Activated T-cell treated with anti-CD3 and anti-CD28 coated beads for 4 hours (primary cell): ENCODE data around the gene FGD4.

Experiments
- DNase-seq: peaks from one replicate; pipeline ENCODE4 v3.0.0-alpha.2; 2020

The FGD4 gene

DNA sequence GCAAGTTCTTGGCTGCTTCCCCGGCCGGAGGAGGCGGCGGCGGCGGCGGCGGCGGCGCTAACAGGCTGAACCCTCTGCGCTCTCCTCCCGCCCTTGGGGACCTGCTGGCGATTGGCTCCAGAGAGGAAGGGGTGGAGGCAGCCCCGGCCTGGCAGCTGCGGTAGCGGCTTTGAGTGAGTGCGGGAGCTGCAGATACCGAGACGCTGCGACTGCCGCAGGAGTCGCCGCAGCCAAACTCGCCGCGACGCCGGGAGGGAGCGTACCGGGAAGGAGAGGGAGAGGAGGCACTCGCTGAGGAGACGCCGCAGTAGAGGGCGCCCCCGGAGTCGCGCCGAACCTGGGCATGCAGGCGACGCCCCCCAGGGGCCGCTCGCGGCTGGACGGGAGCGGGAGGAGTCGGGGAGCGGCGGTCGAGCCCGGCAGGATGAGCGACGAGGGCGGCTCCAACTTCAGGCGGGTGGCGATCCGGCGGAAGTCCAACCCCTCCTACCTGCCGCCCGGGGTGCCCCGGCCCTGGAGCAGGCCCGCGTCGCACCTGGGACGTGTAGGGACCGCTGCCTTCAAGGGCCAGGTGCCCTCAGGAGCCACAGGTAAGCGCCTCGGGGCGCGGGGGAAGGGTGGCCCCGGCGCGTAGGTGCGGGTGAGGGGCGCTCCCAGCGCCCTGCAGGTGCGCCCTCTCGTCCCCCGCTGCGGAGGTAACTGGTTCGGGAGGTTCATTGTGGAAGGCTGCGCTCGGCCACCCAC is at the start of gene FGD4:
TSS of gene FGD4 (plus strand) at position 189 of the 744 bp plus-strand sequence.
- DNase-seq: no peak

DNA sequence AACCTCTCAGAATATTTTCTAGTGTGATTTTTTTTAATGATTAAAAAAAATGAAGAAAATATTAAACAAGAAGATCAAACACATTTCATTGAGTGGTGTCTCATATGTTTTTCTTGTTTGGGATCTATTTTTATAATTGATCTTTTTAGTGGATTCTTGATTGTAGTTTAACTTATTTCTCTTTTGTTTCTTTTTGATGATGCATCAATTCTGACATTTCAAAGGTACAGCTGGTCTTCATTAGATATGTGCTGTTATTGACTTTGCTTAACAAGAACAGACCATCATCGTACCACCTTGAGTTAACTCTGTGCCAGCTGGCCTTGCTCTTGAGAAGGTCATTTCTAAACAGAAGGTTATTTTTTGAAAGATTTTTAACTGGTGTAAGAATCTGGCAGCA is 45.8 kb upstream of the FGD4 start:
- DNase-seq: no peak

DNA sequence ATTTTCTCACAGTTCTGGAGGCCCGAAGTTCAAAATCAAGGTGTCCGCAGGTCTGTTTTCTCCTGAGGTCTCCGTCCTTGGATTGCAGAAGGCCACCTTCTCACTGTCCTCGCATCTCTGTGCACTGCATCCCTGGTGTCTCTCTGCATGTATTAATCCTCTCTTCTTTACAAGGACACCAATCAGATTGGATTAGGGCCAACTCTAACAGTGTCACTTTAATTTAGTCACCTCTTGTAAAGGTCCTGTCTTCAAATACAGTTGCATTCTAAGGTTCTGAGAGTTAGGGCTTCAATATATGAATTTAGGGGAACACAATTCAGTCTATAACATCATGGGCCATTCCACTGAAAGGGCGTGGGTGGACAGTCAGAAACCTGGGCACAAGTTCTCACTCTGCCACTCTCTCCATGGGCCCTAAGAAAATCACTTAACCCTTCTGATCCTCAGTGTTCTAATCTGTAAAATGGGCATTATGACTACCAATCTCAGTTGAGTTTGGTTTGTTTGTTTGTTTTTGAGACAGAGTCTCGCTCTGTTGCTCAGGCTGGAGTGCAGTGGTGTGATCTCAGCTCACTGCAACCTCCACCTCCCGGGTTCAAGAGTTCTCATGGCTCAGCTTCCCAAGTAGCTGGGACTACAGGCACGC is 41.6 kb upstream of the FGD4 start:
- DNase-seq: no peak

DNA sequence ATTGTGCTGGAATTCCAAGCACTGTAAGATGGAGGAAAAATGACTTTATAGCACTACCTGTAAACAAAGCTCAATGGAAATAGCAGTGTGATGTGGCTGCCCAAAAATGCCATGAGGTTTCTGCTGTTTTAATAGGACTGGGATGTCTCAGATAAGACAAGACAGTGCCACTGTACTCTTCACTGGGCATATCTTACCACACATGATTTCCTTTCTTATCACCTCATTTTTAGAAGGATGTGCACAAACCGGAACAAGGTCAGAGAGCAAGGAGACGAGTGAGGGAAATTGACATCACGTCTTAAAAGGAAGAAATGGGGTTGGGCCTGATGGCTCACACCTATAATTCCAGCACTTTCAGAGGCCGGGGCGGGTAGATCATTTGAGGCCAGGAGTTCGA is 38.4 kb upstream of the FGD4 start:
- DNase-seq: no peak

DNA sequence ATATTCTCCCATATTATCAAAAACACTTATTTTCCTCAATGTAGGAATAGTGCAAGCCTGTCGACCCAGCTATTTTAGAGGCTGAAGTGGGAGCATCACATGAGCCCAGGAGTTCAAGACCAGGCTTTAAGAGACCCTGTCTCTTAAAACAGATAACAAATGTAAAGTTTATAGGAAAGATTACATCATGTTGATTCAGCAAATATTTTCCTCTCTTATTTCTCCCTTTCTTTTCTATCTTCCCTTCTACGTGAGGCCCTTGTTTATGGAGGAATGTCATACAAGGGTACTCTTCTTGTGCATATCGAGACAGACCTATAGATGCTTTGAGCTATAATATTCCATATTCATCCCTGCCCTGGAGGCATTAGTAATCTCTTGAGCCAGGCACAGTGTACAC is 36.5 kb upstream of the FGD4 start:
- no peak for DNase-seq

DNA sequence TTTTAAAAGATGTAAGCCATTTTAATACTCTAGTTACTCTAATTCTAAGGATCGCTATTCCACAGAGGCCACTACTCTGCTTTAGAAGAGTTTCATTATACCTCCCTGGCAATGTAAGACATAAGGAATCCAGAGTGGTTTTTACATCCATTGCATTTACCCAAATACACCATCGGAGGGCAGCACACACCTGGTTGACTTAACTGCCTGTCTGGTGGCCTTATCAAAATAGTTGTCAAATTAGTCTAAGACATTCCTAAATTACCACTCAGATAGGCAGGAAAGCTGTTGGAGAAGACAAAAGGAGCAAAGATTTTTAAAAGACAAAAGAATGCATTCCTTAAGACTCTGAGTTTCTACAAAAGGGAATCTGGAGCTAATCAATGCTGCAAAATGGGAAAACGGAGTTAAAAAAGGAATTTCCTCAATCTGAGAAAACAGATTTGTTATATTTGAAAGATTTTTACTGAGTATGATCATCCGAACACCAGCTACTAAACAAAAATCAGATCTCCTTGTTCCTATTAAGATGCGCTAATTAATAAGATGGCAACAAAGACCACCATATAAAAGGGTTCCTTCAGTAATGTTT is 33.8 kb upstream of the FGD4 start:
- DNase-seq: peak; percentile 8

DNA sequence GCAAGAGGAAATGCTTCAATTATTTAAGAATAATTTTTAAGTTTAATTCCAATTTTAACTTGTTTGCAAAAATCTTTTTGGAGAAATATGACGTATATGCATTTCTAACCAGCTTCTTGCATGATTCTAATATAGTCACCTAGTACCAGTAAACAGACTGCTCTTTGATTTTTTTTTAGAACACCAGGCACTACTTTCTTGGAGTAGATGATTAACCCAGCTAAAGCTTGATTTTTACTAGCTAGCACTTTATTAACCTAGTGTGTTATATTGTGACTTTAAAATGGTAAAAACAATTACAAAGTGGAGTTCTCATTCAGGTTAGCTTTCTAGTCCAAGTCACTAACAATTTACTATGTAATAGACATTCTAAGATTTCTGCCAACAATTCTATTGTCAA is 32.6 kb upstream of the FGD4 start:
- DNase-seq: no peak

DNA sequence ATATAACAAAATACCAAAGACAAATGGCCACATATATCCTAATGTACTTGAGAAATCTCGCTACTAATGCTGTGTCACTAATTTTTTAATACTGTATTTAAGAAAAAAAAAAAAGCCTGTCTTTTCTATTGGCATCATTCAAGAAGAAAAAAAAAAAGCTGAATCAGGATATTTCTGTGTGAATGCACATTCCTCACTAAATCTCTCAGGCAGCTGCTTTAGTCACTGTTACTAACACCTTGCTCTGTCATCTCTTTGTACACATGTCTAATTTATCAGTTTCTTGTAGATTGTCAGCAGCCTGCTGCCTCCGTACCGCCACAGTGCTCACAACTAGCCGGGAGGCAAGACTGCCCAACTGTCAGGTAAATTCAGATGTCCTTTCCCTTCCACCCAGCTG is 32.0 kb upstream of the FGD4 start:
- DNase-seq: no peak

DNA sequence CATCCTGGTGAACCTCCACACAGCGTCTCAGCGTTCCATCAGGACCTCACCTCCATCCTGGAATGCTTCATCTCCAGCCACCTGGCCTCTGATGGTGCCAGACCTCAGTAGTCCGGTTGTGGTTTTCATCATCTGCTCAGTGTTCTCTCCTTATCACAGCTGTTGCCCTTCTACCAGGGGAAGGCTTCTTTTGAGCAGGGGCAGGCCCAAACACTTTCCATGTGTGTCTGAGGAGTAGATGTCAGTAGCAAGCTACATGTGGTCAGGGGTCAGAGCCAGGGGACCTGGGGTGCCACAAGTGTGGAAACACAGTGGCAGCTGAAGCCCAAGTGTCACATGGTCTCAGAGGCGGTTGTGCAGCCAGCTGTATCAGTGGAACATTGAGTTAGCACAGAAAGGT is 30.2 kb upstream of the FGD4 start:
- no peak for DNase-seq

DNA sequence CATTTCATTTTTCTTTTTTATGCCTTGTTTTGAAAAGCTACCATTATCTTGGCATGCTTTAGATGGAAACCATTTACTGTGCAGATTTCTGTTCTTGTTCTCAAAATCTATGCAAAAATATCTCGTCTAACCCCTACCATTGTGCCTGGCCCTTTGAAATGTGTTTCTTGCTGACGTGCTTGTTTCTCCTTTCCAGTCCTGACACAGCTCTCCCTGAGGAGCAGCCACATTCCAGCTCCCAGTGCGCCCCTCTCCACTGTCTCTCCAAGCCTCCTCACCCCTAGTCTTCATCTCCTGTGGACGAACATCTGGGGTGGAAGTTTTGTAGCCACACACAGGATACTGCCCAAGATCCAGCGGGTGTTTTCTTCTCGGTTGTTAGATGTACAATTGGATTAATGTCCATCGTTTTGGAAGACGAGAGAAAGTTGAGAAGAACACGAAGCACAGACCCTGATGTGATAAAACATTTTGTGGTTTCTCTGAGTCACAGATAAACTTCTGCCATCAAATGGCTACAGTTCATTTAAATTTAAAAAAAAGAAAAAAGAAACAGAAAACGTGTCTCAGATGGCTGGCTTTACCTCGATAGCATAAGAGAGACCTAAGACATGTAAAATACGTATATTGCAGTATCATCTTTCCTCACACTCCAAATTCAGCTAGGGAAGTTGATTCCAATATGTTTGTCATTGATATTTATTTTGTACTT is 21.9 kb upstream of the FGD4 start:
- no peak for DNase-seq

DNA sequence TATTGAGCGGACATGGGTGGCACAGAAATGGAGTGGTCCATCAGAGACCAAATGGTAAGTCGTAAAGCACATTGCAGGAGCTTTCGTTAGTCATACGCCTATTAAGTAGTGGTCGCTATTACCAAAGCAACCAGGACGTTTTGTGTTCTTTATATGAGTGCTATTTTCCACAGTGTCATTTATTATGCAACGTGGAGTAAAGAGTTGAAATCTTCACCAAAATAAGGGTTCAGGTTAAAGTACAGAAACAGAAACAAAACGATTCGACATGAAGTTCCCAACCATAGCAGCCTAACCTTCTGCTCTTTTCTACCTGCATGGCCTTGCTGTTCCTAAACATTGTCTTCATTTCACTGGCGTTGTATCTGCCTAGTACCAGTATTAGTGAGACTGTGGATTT is 20.1 kb upstream of the FGD4 start:
- DNase-seq: no peak

DNA sequence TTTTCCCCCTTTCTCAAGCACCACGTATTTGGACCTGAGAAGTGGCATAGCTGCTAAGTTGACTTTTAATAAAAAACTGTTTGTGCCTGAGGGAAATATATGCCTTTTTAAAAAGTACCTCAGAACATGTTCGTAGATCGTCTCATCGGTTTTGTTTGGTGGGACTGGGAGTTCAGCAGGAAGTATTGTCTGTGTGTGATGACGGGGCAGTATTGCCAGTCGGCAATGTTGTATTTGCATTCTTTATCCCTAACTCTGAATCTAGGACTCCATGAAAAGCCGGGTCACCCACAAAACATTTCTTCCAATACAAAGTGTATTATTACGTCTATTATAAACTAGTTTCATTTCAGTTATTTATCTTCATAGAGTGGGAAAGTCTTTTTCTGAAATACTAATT is 19.7 kb upstream of the FGD4 start:
- DNase-seq: no peak

DNA sequence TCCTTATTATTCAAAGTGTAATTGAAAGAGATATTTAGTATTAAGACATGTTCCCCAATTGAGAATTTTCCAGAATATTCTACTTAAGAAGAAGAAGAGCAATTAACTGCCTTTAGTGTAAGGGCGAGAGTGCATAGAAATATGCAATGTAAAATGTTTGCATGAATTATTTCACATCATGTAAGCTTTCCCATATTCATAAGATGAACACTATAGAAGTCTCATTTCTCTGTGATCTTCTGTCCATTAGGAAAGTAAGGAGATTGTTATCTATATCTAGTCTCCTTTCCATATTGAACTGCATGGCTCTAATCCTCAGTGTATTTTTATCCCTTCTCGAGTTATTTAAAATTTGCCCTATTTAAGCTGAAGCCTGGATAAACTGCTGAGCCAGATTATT is 17.1 kb upstream of the FGD4 start:
- DNase-seq: no peak

DNA sequence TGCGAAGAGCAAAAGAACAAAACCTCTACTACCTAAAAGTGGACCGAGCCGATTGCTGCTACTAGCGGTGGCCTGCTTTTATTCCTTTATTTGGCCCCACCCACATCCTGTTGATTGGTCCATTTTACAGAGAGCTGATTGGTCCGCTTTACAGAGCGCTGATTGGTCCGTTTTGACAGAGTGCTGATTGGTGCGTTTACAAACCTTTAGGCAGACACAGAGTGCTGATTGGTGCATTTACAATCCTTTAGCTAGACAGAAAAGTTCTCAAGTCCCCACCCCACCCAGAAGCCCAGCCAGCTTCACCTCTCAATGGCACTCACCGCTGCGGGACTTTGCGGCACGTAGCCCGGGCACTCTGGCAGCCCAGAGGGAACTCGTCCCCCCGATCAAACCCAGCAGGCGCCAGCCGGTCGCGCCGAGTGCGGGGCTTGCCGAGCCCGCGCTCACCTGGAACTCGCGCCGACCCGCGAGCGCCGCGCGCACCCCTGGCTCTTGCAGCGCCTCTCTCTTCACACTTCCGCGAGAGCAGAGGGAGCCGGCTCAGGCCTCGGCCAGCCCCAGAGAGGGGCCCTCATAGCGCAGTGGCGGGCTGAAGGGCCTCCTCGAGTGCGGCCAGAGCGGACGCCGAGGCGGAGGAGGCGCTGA is 8.7 kb upstream of the FGD4 start:
- DNase-seq: no peak

DNA sequence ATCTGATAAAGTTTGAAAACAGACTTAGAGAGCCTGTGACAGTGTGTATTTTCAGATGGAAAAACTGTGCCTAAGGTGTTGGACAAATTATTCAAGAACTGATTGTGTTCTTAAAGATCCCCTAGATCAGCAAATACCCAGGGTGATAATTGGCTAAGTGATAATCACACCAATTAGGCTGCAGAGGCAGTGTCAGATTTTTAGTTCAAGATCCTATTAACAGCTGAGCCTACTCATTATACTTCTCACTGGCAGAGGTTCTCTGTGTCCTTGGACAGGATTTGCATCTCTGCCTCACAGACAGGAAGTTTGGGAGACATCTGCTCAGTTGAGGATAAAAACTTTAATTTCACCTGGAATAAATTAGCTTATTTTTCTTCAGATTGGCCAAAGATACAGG is 4.3 kb upstream of the FGD4 start:
- DNase-seq: no peak

DNA sequence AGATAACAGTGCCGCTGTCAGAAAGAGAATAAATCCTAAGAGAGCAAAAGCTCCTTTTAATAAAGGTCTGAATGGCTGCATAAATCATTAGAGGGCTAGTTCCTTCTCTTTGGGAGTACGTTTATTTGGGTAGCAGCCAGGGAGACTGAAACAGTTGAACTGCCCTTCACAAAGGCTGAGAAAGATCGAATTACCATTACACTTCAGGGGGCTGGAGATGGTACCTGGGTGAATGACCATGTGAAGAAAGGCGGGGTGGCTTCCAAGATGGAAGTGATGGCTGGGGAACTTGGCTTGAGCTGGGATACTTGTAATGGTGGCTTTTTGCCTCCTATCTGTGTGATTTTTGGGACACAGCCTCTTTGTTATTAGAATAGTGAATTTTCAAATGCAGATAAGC is 1.7 kb upstream of the FGD4 start:
- no peak for DNase-seq

DNA sequence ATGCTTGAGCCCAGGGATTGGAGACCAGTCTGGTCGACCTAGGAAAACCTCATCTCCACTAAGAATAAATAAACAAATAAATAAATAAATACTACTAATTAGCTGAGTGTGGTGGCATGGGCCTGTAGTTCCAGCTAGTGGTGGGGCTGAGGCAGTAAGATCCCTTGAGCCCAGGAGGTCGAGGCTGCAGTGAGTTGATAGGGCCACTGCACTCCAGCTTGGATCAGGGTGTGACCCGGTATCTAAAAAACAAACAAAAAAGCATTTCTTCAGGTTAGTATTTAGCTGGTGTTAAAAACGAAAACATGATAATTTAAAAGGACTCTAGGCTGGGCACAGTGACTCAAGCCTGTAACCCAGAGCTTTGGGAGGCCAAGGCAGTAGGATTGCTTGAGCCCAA is 1.2 kb upstream of the FGD4 start:
- no peak for DNase-seq

DNA sequence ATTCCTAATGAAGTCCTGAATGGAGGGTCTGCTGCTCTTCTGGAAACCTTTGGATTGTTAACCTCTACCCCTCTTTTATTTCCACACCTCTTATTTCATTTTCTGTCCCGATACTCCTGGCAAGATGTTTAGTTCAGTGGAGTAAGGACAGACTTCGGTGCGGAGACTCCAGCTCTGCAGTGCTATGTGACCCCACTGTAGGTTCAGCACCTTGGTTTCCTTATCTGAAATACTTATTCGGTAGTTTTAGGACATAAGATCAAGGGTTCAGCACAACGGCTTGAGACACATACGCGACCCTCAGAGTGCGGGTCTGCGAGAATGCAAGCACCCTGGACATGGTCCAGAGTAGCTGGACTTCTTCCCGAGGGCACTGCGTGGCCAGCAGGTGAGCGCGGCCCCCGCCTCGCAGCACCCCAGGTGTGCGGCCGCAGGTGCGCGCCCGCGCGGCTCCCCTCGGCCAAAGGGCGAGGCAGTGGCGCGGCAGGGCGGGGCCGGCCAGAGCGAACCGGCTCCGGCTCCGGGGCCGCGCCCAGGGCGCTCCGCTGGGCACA is 465 bp upstream of the FGD4 start:
- DNase-seq: no peak

DNA sequence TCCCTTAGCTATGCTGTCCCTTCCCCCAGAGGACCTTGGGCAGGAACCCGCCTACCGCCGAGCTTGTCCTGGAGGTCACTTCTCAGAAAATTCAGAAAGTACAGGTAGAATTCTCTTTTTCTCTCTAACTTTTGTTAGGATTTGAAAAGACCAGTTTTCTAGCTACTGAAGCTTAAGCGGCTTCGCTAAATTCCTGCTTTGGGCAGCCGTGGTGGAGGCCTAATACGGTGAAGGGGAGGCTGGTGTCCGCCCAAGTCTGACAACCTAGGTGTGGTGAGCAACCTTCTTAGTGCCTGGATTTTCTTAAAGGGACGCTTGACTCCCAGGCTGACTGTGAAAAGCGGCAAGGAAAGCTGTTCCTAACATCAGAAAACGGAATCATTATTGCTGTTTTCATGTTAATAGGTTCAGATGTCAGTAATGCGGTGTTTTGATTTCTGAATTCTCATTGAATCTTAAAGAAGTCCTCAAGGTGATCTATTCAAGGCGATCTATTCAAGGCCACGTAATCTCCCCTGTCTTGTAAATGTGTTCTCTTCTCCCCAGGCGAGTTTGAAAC is 835 bp downstream of the FGD4 start:
- DNase-seq: no peak

DNA sequence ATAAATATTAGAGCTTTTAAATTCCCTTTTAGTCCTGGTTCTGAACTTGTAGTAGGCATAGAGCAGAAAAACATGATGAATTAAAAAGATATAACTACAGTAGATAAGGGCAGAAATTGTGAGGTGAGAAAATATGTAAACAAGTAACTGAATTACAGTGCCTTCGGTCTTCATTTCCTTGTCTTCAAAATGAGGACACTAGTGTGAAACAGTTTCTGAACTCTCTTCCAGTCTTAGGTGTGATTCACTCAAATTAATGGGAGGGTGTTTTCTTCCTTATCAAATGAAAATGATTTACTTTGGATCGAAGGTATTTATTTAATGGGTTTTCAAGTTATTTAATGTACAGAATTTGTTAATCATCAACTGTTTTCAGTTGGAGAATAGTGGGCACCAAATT is 1.5 kb downstream of the FGD4 start:
- DNase-seq: no peak

DNA sequence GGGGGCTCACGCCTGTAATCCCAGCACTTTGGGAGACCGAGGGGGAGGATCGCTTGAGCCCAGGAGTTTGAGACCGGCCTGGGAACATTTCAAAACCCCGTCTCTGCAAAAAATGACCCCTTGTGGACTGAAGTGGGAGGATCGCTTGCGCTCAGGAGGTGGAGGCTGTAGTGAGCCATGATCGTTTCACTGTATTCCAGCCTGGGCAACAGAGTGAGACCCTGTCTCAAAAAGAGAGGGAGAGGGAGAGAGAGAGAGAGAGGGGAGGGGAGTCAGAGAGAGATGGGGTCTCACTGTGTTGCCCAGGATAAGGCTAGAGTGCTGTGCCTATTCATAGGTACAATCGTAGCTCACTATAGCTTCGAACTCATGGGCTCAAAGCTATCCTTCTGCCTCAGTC is 2.8 kb downstream of the FGD4 start:
- DNase-seq: no peak

DNA sequence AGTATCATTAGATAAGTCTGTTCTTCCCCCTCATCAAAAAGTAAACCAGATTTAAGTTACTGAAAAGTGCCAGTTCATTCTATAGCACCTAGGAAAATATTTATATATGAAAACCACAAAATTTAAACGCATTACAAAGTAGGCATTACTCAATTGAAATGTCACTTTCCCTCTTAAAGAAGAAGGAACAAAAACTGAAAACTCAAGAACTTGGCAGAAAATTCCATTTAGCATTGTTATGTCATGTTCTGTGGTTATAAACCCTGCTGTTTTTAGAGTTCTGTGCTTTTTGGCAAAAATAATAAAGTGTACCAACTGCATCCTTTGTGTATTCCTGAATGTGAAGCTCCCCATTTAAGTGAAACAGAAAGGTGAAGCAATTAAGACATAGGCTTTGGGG is 3.6 kb downstream of the FGD4 start:
- DNase-seq: no peak

DNA sequence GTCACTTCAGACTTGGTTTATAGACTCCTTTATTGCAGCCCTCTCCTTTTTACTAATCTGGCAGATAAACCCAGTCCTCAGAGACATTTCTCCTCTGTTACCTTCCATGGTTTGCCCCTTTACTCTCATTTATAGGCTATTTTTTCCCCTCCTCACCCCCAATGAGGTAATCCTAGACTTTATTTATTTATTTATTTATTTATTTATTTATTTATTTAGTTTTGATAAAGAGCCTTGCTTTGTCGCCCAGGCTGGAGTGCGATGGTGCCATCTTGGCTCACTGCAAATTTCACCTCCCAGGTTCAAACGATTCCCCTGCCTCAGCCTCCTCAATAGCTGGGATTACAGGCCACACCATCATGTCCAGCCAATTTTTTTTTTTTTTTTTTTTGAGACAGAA is 8.4 kb downstream of the FGD4 start:
- no peak for DNase-seq
